ENCODE data around the gene PATJ.
"Not testable (repeated sequence)": the region's sequence is repeated elsewhere in the genome, so short reads cannot be mapped to it uniquely, and the experiment has no call there.

The PATJ gene

GRCh38 chr1:61887076-61887867 lies 145.0 kb downstream of the PATJ start:
- H3K4me3 ChIP-seq (ENCODE audit: control insufficient read depth, low read depth, low read length), result no peak overlapping the region
- DNase-seq (ENCODE audit: low read depth), result no peak
- TF ChIP-seq, protein P1, sequence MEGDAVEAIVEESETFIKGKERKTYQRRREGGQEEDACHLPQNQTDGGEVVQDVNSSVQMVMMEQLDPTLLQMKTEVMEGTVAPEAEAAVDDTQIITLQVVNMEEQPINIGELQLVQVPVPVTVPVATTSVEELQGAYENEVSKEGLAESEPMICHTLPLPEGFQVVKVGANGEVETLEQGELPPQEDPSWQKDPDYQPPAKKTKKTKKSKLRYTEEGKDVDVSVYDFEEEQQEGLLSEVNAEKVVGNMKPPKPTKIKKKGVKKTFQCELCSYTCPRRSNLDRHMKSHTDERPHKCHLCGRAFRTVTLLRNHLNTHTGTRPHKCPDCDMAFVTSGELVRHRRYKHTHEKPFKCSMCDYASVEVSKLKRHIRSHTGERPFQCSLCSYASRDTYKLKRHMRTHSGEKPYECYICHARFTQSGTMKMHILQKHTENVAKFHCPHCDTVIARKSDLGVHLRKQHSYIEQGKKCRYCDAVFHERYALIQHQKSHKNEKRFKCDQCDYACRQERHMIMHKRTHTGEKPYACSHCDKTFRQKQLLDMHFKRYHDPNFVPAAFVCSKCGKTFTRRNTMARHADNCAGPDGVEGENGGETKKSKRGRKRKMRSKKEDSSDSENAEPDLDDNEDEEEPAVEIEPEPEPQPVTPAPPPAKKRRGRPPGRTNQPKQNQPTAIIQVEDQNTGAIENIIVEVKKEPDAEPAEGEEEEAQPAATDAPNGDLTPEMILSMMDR (IDR thresholded peaks at IDR 0.05; ENCODE audit: control insufficient read depth, insufficient read depth, low read depth, low read length, missing control alignments), result no peak

GRCh38 chr1:61887931-61888564 lies 145.8 kb downstream of the PATJ start:
- TF ChIP-seq, protein P1 (IDR thresholded peaks at IDR 0.05; ENCODE audit: control insufficient read depth, insufficient read depth, low read depth, low read length, missing control alignments), result no peak

GRCh38 chr1:61888808-61889207 lies 146.5 kb downstream of the PATJ start:
- no peak overlapping the region for H3K4me3 ChIP-seq (ENCODE audit: control insufficient read depth, low read depth, low read length)
- DNase-seq (ENCODE audit: low read depth), result no peak
- TF ChIP-seq, protein P1 (IDR thresholded peaks at IDR 0.05; ENCODE audit: control insufficient read depth, insufficient read depth, low read depth, low read length, missing control alignments), result no peak

More at GRCh38 chr1:61887931-61888564, 145.8 kb downstream of the PATJ start:
- no peak for DNase-seq (ENCODE audit: low read depth)
- H3K4me3 ChIP-seq (ENCODE audit: control insufficient read depth, low read depth, low read length), result no peak overlapping the region

- DNase-seq (ENCODE audit: low read depth); H3K4me3 ChIP-seq (ENCODE audit: control insufficient read depth, low read depth, low read length): not testable (repeated sequence)
Measured at GRCh38 chr1:61890435-61890834, 148.2 kb downstream of the PATJ start.

DNA sequence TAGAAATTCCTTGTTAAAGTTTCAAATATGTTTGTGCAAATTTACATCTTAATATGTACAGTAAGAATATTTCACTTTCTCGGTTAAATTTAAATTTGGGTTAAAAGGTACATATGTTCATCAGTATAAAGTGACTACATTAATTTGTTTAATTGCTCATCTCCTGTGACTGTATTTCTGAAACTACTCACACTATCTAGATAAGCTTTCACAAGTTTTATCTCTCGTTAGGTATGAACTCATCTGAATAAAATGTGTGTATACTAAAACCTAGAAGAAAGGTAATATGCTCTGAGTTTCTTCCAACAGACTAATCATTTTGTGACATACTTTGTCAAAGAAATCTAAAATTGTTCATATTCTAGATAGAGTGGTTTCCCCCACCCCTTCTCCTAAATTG lies 150.7 kb downstream of the PATJ start:
- H3K4me3 ChIP-seq (ENCODE audit: control insufficient read depth, low read depth, low read length), result no peak overlapping the region
- TF ChIP-seq, protein P1 (IDR thresholded peaks at IDR 0.05; ENCODE audit: control insufficient read depth, insufficient read depth, low read depth, low read length, missing control alignments), result no peak
- DNase-seq (ENCODE audit: low read depth), result no peak

DNA sequence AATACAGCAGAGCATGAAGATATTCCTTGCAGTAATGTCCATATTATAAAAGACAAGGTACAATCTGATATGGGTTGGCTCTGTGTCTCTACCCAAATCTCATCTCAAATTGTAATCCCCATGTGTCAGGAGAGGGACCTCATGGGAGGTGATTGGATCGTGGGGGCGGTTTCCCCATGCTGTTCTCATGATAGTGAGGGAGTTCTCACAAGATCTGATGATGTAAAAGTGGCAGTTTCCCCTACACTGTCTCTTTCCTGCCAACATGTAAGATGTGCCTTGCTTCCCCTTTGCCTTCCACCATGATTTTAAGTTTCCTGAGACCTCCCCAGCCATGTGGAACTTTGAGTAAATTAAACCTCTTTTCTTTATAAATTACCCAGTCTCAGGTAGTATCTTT lies 152.0 kb downstream of the PATJ start:
- DNase-seq (ENCODE audit: low read depth); H3K4me3 ChIP-seq (ENCODE audit: control insufficient read depth, low read depth, low read length): not testable (repeated sequence)

- TF ChIP-seq, protein P1 (IDR thresholded peaks at IDR 0.05; ENCODE audit: control insufficient read depth, insufficient read depth, low read depth, low read length, missing control alignments), result no peak
- H3K4me3 ChIP-seq (ENCODE audit: control insufficient read depth, low read depth, low read length), result no peak overlapping the region
- DNase-seq (ENCODE audit: low read depth), result no peak
Measured at GRCh38 chr1:61895175-61895574, 152.9 kb downstream of the PATJ start.
